Esophagus mucosa (tissue), 1 donor: ENCODE measurements around the gene CD160. TPM values are rescaled to one million over a fixed set of nuclear protein-coding genes. Genes with fewer than 3 reads are reported as not detected.

Experiments used
- total RNA-seq: library from RNA; stranded (reverse); gene quantifications from one replicate; pipeline ENCODE4 v1.2.4, GENCODE V29; 2023
- donor health status: DM: yes; HTN: yes; CAD: no.

CD160 gene
- total RNA-seq, 1 donor from 2014 or later = not detected

Other genes starting within 250 kb of the CD160 start
- gene GPR89A, start 111.5 kb upstream of the CD160 start, total RNA-seq = 13.5 TPM
- not detected for gene PDZK1, start 12.1 kb upstream of the CD160 start, total RNA-seq
- 6.7 TPM for gene RNF115, start 104.6 kb downstream of the CD160 start, total RNA-seq
- 18.2 TPM for gene POLR3C, start 104.7 kb downstream of the CD160 start, total RNA-seq
- 1.7 TPM for gene NUDT17, start 126.1 kb downstream of the CD160 start, total RNA-seq
- 39.5 TPM for gene PIAS3, start 139.6 kb downstream of the CD160 start, total RNA-seq
- 13.7 TPM for gene ANKRD35, start 166.4 kb downstream of the CD160 start, total RNA-seq
- 0.76 TPM for gene ITGA10, start 190.6 kb downstream of the CD160 start, total RNA-seq
- 31.6 TPM for gene PEX11B, start 199.2 kb downstream of the CD160 start, total RNA-seq
- 152 TPM for gene RBM8A, start 208.0 kb downstream of the CD160 start, total RNA-seq
- 4.3 TPM for gene LIX1L, start 238.5 kb downstream of the CD160 start, total RNA-seq
- gene ANKRD34A, start 245.1 kb downstream of the CD160 start, total RNA-seq = 0.12 TPM
- gene POLR3GL, start 245.2 kb downstream of the CD160 start, total RNA-seq = 6.1 TPM